MM.1S (cell line): ENCODE results near the gene TNFSF8.

Experiments used
- DNase-seq: peaks from one replicate; pipeline ENCODE4 v3.0.0-alpha.2; 2015
- H2AFZ ChIP-seq: fragments of 300-600 bp; sonication (generic); 2 replicates; pipeline ENCODE4 v1.6.0; 2016; ENCODE audit warnings: antibody characterized with exemption, low read length
- H3F3A ChIP-seq: fragments of 300-600 bp; sonication (generic); 2 replicates; pipeline ENCODE4 v1.6.1; 2016; ENCODE audit warnings: mild to moderate bottlenecking, antibody characterized with exemption, low read length, moderate library complexity, mixed read lengths; ENCODE audit not compliant: insufficient read depth
- H3K27ac ChIP-seq: fragments of 300-600 bp; sonication (generic); 2 replicates; pipeline ENCODE4 v1.5.1; 2016; ENCODE audit warnings: mild to moderate bottlenecking, low read length
- H3K27me3 ChIP-seq: fragments of 300-600 bp; sonication (generic); replicated peaks from 2 replicates; pipeline ENCODE4 v1.6.0; 2016; ENCODE audit warnings: low read length; ENCODE audit not compliant: insufficient read depth
- H3K36me3 ChIP-seq: fragments of 300-600 bp; sonication (generic); replicated peaks from 2 replicates; pipeline ENCODE4 v1.6.1; 2016; ENCODE audit warnings: mild to moderate bottlenecking, low read length, mixed read lengths; ENCODE audit not compliant: insufficient read depth
- H3K4me1 ChIP-seq: fragments of 300-600 bp; sonication (generic); 2 replicates; pipeline ENCODE4 v1.6.1; 2016; ENCODE audit warnings: low read length, mixed read lengths
- H3K4me2 ChIP-seq: fragments of 300-600 bp; sonication (generic); 2 replicates; pipeline ENCODE4 v1.6.0; 2016; ENCODE audit warnings: low read depth, low read length
- H3K4me3 ChIP-seq: fragments of 300-600 bp; sonication (generic); 2 replicates; pipeline ENCODE4 v1.5.1; 2016; ENCODE audit warnings: low read length, mixed read lengths
- H3K79me2 ChIP-seq: fragments of 300-600 bp; sonication (generic); 2 replicates; pipeline ENCODE4 v1.6.1; 2016; ENCODE audit warnings: mixed run types, low read length, mixed read lengths
- H3K9ac ChIP-seq: fragments of 300-600 bp; sonication (generic); 2 replicates; pipeline ENCODE4 v1.6.1; 2016; ENCODE audit warnings: low read length, mixed read lengths
- H3K9me2 ChIP-seq: fragments of 300-600 bp; sonication (generic); replicated peaks from 2 replicates; pipeline ENCODE4 v1.6.1; 2016; ENCODE audit warnings: mild to moderate bottlenecking, low read length, mixed read lengths; ENCODE audit not compliant: insufficient read depth
- H3K9me3 ChIP-seq: fragments of 300-600 bp; sonication (generic); replicated peaks from 2 replicates; pipeline ENCODE4 v1.6.1; 2016; ENCODE audit warnings: mild to moderate bottlenecking, low read length, mixed read lengths; ENCODE audit not compliant: insufficient read depth
- H4K20me1 ChIP-seq: fragments of 300-600 bp; sonication (generic); 2 replicates; pipeline ENCODE4 v1.6.1; 2016; ENCODE audit warnings: mild to moderate bottlenecking, low read length, moderate library complexity, mixed read lengths; ENCODE audit not compliant: insufficient read depth
- CTCF ChIP-seq: fragments of 300-600 bp; sonication (generic); IDR thresholded peaks from 2 replicates; pipeline ENCODE4 v1.5.1; 2016; ENCODE audit warnings: antibody characterized with exemption, low read length, mixed read lengths
- EZH2 ChIP-seq: fragments of 300-600 bp; sonication (generic); optimal IDR thresholded peaks from 2 replicates; pipeline ENCODE3; 2017; ENCODE audit warnings: low read depth, mild to moderate bottlenecking, antibody characterized with exemption, low read length, mixed read lengths
- EZH2phosphoT487 ChIP-seq: fragments of 300-600 bp; sonication (generic); IDR thresholded peaks from 2 replicates; pipeline ENCODE4 v1.6.1; 2018; ENCODE audit warnings: antibody characterized with exemption, low read length

The TNFSF8 gene

GRCh38 chr9:114869378-114869777, 61.0 kb downstream of the TNFSF8 start:
- H2AFZ ChIP-seq: no peak overlapping the region
- H3K9me2 ChIP-seq: no peaks in the 10 kb centered on the region
- H3K27me3 ChIP-seq: no peaks in the 10 kb centered on the region
- no peak overlapping the region for H3K9ac ChIP-seq
- no peaks in the 10 kb centered on the region for H3K9me3 ChIP-seq
- peaks cover 8% of the 10 kb centered on the region for H3K4me1 ChIP-seq
- no peaks in the 10 kb centered on the region for H3F3A ChIP-seq
- H4K20me1 ChIP-seq: no peaks in the 10 kb centered on the region
- H3K4me2 ChIP-seq: no peak overlapping the region
- H3K4me3 ChIP-seq: no peak overlapping the region
- no peaks in the 10 kb centered on the region for H3K79me2 ChIP-seq
- no peaks in the 10 kb centered on the region for H3K36me3 ChIP-seq
- no peak for DNase-seq
- H3K27ac ChIP-seq: no peak overlapping the region
- TF ChIP-seq EZH2: no peak
- no peak for TF ChIP-seq EZH2phosphoT487
- TF ChIP-seq CTCF: no peak

GRCh38 chr9:114867327-114867726, 63.1 kb downstream of the TNFSF8 start:
- H2AFZ ChIP-seq: no peak overlapping the region
- H3K4me1 ChIP-seq: peaks cover 8% of the 10 kb centered on the region
- no peaks in the 10 kb centered on the region for H3K9me2 ChIP-seq
- TF ChIP-seq CTCF: no peak
- TF ChIP-seq EZH2phosphoT487: no peak
- no peak for TF ChIP-seq EZH2
- no peaks in the 10 kb centered on the region for H4K20me1 ChIP-seq
- H3K27me3 ChIP-seq: no peaks in the 10 kb centered on the region
- H3K27ac ChIP-seq: no peak overlapping the region
- no peaks in the 10 kb centered on the region for H3K79me2 ChIP-seq
- no peaks in the 10 kb centered on the region for H3F3A ChIP-seq
- no peaks in the 10 kb centered on the region for H3K36me3 ChIP-seq
- H3K4me3 ChIP-seq: no peak overlapping the region
- H3K9ac ChIP-seq: no peak overlapping the region
- no peak for DNase-seq
- no peak overlapping the region for H3K4me2 ChIP-seq
- H3K9me3 ChIP-seq: no peaks in the 10 kb centered on the region

DNA sequence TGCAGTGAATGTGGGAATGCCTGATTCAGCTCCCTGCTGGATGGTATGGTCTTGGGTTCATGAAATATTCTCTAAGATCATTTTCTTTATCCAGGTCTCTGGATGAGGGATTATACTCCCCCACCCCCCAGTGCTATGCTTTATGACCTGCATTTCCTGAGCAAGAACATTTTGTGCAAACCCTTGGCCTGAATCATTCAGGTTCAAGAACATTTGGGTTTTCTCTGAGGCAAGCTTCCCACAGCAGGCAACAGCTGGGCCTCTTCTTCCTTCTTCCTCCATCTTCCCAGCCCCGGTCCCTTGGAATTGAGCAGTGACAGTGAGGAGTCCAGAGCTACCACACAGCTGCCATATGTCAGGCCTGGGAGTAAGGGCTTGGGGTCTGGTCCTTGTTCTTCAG, 65.9 kb downstream of the TNFSF8 start:
- H3K9me3 ChIP-seq: no peaks in the 10 kb centered on the region
- H3K36me3 ChIP-seq: no peaks in the 10 kb centered on the region
- H3F3A ChIP-seq: no peaks in the 10 kb centered on the region
- no peaks in the 10 kb centered on the region for H3K27me3 ChIP-seq
- no peaks in the 10 kb centered on the region for H4K20me1 ChIP-seq
- no peaks in the 10 kb centered on the region; the same call in 1 of the 2 replicates for H3K4me1 ChIP-seq
- TF ChIP-seq CTCF: no peak
- TF ChIP-seq EZH2phosphoT487: no peak
- no peak for TF ChIP-seq EZH2
- no peak overlapping the region for H3K4me3 ChIP-seq
- H3K4me2 ChIP-seq: no peak overlapping the region
- no peak overlapping the region for H2AFZ ChIP-seq
- H3K9me2 ChIP-seq: no peaks in the 10 kb centered on the region
- H3K79me2 ChIP-seq: no peaks in the 10 kb centered on the region
- H3K9ac ChIP-seq: no peak overlapping the region
- DNase-seq: no peak
- H3K27ac ChIP-seq: no peak overlapping the region
